Activated T-helper 1 cell treated with anti-CD3 and anti-CD28 coated beads, Interleukin-12 subunit alpha, Interleukin-12 subunit beta, Interleukin-2, Interleukin-4 antibody, amounts not matched to agents 30 ng/mL and 10 ng/mL and 1 ng/mL, durations not matched to agents 14 hours and 24 hours and 36 hours (primary cell): Measurements from ENCODE around the gene TIMM10. TPM values are rescaled to one million over a fixed set of nuclear protein-coding genes. Genes with fewer than 3 reads are reported as not detected.
"Not testable (repeated sequence)": the region's sequence is repeated elsewhere in the genome, so short reads cannot be mapped to it uniquely, and the experiment has no call there.

Experiments
- DNase-seq: peaks from one replicate; pipeline ENCODE4 v3.0.0; 2021; ENCODE audit warnings: low spot score
- H3K27ac Mint-ChIP-seq: one replicate; pipeline ENCODE4 v1.8.0; 2021; ENCODE audit warnings: mild to moderate bottlenecking, mixed read lengths
- H3K27me3 Mint-ChIP-seq: one replicate; pipeline ENCODE4 v1.8.0; 2022; ENCODE audit warnings: mild to moderate bottlenecking, moderate library complexity, mixed read lengths; ENCODE audit not compliant: insufficient read depth
- H3K36me3 Mint-ChIP-seq: one replicate; pipeline ENCODE4 v1.8.0; 2021; ENCODE audit warnings: low read depth, mixed read lengths
- H3K4me1 Mint-ChIP-seq: one replicate; pipeline ENCODE4 v1.8.0; 2021; ENCODE audit warnings: low read depth, mixed read lengths
- H3K4me3 Mint-ChIP-seq: one replicate; pipeline ENCODE4 v1.8.0; 2021; ENCODE audit warnings: mild to moderate bottlenecking, moderate library complexity, mixed read lengths
- H3K9me3 Mint-ChIP-seq: one replicate; pipeline ENCODE4 v1.8.0; 2021; ENCODE audit warnings: mixed read lengths
- intact Hi-C: fragments of 100-400 bp; cut with micrococcal nuclease; formaldehyde crosslinking; loops from one replicate; pipeline ENCODE4 v1.15.1; 2024
- total RNA-seq: library from RNA; stranded (reverse); gene quantifications from 2 replicates; pipeline ENCODE4 v1.2.3, GENCODE V29; 2022

Gene TIMM10
- total RNA-seq, 1 donor from 2014 or later: 98.2 TPM

DNA sequence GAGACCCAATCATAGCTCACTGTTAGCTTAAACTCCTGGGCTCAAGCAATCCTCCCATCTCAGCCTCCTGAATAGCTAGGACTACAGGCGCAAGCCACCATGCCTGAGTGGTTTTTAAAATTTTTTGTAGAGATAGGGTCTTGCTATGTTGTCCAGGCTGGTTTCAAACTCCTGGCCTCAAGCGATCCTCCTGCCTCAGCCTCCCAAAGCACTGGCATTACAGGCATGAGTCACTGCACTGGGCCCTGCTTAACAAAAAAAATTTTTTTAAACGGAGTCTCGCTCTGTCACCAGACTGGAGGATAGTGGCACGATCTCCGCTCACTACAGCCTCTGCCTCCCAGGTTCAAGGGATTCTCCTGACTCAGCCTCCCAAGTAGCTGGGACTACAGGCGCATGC is 3.9 kb upstream of the TIMM10 start:
- DNase-seq, H3K27ac Mint-ChIP-seq, H3K27me3 Mint-ChIP-seq, H3K9me3 Mint-ChIP-seq, H3K4me3 Mint-ChIP-seq, intact Hi-C loops: not testable (repeated sequence)
- peaks cover 14% of the 10 kb centered on the region for H3K4me1 Mint-ChIP-seq
- peaks cover 14% of the 10 kb centered on the region for H3K36me3 Mint-ChIP-seq

DNA sequence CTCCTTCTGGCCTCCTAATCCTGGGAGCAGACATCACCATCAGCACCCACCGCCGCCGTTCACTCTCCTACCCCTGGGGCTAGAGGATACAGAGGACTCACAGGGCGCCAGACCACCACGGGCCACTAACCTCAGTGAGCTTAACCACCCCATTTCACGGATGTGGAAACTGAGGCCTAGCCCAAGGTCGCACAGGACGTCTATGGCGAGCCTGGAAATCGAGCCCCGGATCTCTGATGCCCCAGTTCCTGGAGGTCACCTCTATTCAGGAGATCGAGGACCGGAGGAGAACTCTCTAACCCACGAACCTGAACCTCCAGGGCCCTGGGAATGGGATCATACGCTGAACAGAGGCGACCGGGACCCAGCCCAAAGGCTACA is 349 bp downstream of the TIMM10 start:
- H3K27ac Mint-ChIP-seq: peak overlapping the region; percentile 87
- no peaks in the 10 kb centered on the region for H3K9me3 Mint-ChIP-seq
- H3K36me3 Mint-ChIP-seq: peaks cover 14% of the 10 kb centered on the region
- peaks cover 32% of the 10 kb centered on the region for H3K4me1 Mint-ChIP-seq
- intact Hi-C loops: loop anchor here (1.0 to 2.0 kb wide), 11 partner anchors 15 to 1048 kb away; partner anchors contain the start of genes CLP1, MED19, SELENOH and SLC43A1
- H3K27me3 Mint-ChIP-seq: no peaks in the 10 kb centered on the region
- peak overlapping the region; percentile 87 for H3K4me3 Mint-ChIP-seq
- no peak for DNase-seq

DNA sequence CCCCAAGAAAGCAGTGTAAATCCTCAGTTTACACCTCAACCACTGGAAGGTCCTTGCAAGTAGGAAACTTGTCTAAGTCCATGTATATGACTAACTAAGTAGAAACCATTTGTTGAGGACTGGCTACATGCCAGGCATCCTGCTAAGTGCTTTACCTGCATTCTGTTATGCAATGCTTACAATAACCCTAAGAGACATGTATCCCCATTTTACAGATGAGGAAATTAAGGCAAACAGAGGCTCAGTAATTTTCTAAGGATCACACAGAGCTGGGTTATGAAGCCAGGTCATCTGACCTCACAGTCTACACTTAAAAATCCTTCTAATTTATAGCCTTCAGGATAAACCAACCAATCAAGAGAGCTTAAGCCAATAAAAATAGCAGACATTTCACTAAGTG is 1.5 kb downstream of the TIMM10 start:
- Mint-ChIP-seq H3K36me3 (peaks cover 21% of the 10 kb centered on the region), H3K4me3 (peak overlapping the region; percentile 48)
- intact Hi-C loops: no loop called here

DNA sequence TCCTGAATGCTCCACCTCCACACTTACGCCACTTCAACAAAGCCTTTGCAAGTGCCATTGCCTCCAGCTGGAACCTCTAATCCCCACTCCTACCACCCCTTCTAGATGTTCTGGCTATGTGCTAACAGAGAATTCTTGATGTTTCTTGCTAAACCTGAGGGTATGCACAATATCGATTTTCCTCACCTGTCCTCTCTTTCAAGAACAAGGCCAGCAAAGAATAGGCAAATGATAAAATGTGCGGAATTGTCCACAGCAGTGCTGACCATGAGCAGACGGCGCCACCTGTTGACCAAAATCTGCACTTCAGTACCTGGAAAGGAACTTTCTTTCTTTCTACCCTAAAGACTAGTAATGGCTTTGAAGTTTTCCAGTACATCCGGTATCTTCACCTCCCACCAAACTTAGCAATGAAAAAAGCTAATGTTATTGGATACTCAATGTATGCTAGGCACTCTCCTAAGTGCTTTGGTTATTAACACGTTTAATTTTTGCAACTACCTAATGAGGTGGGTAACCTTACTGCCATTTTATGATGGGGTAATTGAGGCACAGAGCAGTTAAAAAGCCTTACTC is 3.4 kb downstream of the TIMM10 start:
- H3K36me3 Mint-ChIP-seq: peaks cover 17% of the 10 kb centered on the region
- H3K27me3 Mint-ChIP-seq: no peaks in the 10 kb centered on the region
- intact Hi-C loops: loop anchor here (1.0 kb wide), 3 partner anchors 34 to 182 kb away; no protein-coding TSS in a partner anchor
- H3K4me1 Mint-ChIP-seq: peaks cover 31% of the 10 kb centered on the region
- no peaks in the 10 kb centered on the region for H3K9me3 Mint-ChIP-seq
- DNase-seq: peak; percentile 50
- H3K4me3 Mint-ChIP-seq: no peak overlapping the region
- no peak overlapping the region for H3K27ac Mint-ChIP-seq

More for the DNA sequence above, 1.5 kb downstream of the TIMM10 start:
- Mint-ChIP-seq H3K27me3 (no peaks in the 10 kb centered on the region), H3K9me3 (no peaks in the 10 kb centered on the region), H3K4me1 (peaks cover 32% of the 10 kb centered on the region), H3K27ac (no peak overlapping the region)
- no peak for DNase-seq

DNA sequence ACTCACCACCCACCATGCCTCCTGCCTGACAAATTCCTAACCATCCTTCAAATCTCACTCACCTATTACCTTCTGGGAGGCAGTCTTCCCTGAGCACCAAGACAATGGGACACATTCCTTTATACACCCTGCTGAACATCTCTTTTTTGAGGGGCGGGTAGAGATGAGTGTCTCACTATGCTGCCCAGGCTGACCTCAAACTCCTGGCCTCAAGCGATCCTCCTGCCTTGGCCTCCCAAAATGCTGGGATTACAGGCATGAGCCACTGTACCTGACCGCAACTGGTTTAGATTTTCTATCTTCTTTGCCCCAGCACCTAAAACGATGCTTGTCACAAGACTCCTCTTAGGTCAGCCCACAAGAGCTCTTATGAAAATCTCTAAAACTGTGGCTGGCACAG is 7.1 kb downstream of the TIMM10 start:
- DNase-seq: no peak
- H3K27ac Mint-ChIP-seq: no peak overlapping the region
- H3K4me3 Mint-ChIP-seq: no peak overlapping the region
- intact Hi-C loops: no loop called here
- H3K4me1 Mint-ChIP-seq: peaks cover 14% of the 10 kb centered on the region
- H3K36me3 Mint-ChIP-seq: peaks cover 17% of the 10 kb centered on the region
- no peaks in the 10 kb centered on the region for H3K27me3 Mint-ChIP-seq
- H3K9me3 Mint-ChIP-seq: no peaks in the 10 kb centered on the region

DNA sequence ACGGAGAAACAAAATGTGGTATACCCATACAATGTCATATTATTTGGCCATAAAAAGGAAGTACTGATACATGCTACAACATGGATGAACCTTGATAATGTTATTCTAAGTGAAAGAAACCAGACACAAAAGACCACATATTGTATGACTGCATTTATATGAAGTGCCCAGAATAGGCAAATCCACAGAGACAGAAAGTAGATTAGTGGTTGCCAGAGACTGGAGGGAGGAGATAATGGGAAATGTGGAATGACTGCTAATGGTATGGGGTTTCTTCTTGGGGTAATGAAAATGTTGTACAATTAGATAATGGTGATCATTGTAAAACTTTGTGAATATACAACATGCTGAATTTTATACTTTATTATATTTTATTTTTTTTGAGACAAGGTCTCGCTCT is 9.4 kb downstream of the TIMM10 start:
- Mint-ChIP-seq H3K4me1 (peaks cover 1% of the 10 kb centered on the region), H3K9me3 (no peaks in the 10 kb centered on the region), H3K27ac (no peak overlapping the region), H3K27me3 (peaks cover 4% of the 10 kb centered on the region), H3K36me3 (peaks cover 7% of the 10 kb centered on the region), H3K4me3 (no peak overlapping the region)
- intact Hi-C loops: no loop called here
- DNase-seq: no peak

DNA sequence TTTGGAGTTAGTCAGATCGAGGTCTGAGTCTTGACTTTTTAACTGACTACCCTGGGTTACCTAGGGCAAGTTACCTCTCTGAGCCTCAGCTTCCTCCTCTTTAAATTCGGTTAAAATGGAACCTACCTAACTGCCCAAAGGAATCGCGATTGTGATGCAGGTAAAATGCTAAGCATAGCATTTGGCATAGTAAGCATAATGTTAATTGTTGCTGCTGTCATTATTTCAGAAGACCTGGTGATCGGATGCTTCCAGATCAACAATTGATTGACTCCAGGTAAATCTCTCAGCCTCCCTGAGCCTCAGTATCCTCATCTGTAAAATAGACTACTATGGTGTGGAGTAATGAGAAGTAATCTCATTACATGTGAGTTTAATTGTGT is 14.5 kb downstream of the TIMM10 start:
- Mint-ChIP-seq H3K9me3 (no peaks in the 10 kb centered on the region), H3K4me1 (peaks cover 17% of the 10 kb centered on the region), H3K27me3 (peaks cover 4% of the 10 kb centered on the region), H3K36me3 (no peaks in the 10 kb centered on the region), H3K27ac (peak overlapping the region; percentile 83), H3K4me3 (peak overlapping the region; percentile 99)
- DNase-seq: no peak
- intact Hi-C loops: no loop called here

DNA sequence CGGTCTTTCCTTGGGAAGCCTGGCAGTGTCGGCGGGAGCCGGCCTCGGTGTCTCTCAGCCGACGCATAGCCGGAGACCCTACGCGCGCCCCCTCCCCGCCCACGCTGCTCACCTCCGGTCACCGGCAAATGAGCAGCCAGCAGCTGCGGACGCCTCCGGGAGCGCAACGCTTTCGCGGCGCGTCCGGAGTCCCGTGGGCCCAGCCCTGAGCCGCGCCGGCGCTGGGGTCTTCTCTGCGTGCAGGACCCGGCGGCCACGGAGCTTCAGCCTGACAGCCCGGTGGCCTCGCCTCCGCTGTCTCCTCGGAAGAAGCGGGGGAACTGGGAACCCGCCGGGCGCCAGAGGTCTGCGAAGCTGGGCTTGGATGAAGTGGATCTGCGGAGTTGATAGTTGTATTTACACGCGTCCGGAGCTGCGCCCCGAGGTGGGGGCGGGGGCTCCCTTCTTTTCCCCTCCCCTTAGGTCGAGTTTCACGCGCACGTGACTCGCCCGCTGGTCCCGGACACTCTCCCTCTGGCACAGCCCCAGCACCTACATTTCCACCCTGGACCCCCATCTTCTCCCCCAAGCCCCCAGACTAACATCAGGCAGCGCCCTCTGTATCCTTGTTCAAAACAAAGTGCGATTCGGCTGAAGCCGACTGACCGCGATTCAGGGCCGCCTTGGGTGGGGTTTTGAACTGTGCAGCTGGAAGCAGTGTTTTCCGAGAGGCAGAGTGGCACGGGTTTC is 15.1 kb downstream of the TIMM10 start, which contains the start of gene SLC43A1:
Gene SLC43A1 (minus strand): TSS at position 371 of the 729 bp plus-strand sequence. CDS start 1,591 bp downstream, outside the sequence.
- H3K27me3 Mint-ChIP-seq: peaks cover 4% of the 10 kb centered on the region
- no peaks in the 10 kb centered on the region for H3K36me3 Mint-ChIP-seq
- H3K9me3 Mint-ChIP-seq: no peaks in the 10 kb centered on the region
- intact Hi-C loops: loop anchor here (1.0 kb wide), 1 partner anchor 15 kb away; the partner anchor contains the start of gene TIMM10
- H3K4me3 Mint-ChIP-seq: peak within 1 kb of the TSS; percentile 99
- peaks cover 17% of the 10 kb centered on the region for H3K4me1 Mint-ChIP-seq
- peak within 1 kb of the TSS; percentile 94 for H3K27ac Mint-ChIP-seq
- peak; percentile 9 for DNase-seq

DNA sequence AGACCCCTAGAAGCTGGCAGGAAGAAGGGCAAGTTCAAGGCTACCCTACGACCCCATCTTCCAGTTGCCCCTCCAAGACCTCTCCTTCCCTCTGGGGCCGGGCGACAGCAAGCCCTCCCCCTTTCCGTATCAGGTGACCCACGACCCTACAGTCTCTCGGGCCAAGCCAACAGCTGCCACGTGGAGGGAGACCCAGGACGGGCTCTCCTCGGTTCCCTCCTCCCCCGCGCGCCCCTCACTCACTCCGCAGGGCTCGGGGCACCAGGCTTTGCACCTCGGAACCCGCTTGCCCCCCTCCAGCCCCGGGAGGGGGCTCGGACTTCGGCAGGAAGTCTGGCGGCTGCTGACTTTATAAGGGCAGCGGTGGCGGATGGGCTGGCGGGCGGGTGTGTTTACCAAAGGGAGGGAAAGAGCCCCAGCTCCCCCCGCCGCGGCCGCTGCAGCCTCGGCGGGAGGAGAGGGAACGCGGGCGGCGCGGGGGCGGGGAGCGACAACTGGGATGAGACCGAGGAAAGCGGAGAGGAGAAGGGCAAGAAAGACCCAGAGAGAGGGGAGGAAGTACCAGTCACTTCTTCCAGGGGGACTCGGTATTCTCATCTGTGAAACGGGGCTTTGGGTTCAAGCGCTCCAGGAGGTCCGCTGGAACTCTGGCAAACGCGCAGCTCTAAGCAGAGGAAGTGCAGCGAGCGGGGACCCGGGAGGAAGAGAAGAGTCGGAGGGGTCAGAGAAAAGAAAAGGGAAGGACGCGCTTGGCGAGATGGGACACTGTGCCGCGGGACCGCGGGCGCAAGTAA is 15.8 kb downstream of the TIMM10 start:
- Mint-ChIP-seq H3K36me3 (no peaks in the 10 kb centered on the region), H3K27me3 (peaks cover 4% of the 10 kb centered on the region), H3K9me3 (no peaks in the 10 kb centered on the region), H3K4me1 (peaks cover 17% of the 10 kb centered on the region), H3K4me3 (peak overlapping the region; percentile 99), H3K27ac (peak overlapping the region; percentile 94)
- peak; percentile 39 for DNase-seq
- intact Hi-C loops: loop anchor here (1.0 to 5.0 kb wide), 4 partner anchors 15 to 52 kb away; partner anchors contain the start of genes RTN4RL2 and TIMM10

DNA sequence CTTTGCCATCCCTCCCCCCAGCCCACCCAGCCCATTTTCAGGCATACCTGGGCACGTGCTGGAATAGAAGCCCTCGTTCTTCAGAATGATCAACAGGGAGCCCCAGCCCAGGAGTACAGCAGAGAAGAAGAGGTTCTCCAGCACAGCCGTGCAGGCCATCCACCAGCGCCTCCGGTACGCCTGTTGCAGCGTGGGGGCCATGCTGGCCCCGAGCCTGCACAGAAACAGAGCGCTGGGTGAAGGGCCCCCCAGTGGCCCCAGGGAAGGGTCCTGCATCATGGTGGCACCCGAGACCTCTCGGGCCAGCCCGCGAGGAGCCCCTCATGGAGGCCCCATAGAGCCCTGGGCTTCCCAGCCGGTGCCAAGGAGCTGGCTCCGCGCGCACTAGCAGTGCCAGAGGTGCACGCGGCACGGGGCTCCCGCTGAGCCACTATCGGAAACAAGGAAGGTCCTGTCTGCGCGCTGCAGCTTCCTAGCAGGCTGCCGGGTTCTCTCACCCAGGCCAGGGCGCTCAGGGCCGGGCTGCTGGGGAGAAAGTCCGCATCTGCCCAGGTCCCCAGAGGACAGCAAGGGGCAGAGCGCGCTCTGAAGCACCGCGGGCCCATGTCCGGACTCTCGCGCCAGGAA is 16.5 kb downstream of the TIMM10 start:
- Mint-ChIP-seq H3K27me3 (peaks cover 4% of the 10 kb centered on the region), H3K4me1 (peaks cover 17% of the 10 kb centered on the region), H3K36me3 (peaks cover 1% of the 10 kb centered on the region), H3K4me3 (peak overlapping the region; percentile 99), H3K27ac (peak overlapping the region; percentile 29), H3K9me3 (no peaks in the 10 kb centered on the region)
- DNase-seq: no peak
- intact Hi-C loops: loop anchor here (1.0 to 5.0 kb wide), 3 partner anchors 15 to 52 kb away; partner anchors contain the start of gene RTN4RL2

DNA sequence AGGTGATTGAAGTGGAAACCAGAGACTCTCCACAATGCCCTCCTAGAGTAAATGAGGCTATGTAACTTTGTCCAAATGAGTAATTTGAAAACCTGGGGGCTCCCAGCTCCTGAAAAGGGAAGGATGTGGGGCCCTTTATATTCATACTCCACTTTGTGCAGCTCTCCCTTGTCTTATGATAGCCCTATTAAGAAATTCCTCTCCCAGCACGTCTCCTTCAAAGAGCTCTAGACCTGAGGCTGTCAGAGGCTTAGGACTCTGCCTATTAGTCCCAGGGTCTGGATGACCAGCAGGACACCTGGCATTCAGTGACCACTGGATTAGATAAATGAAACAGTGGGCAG is 17.1 kb downstream of the TIMM10 start:
- Mint-ChIP-seq H3K9me3 (no peaks in the 10 kb centered on the region), H3K27me3 (peaks cover 4% of the 10 kb centered on the region), H3K36me3 (peaks cover 1% of the 10 kb centered on the region), H3K4me1 (peaks cover 17% of the 10 kb centered on the region), H3K4me3 (peak overlapping the region; percentile 79), H3K27ac (no peak overlapping the region)
- DNase-seq: no peak
- intact Hi-C loops: loop anchor here (5.0 kb wide), 1 partner anchor 51 kb away; the partner anchor contains the start of gene RTN4RL2

DNA sequence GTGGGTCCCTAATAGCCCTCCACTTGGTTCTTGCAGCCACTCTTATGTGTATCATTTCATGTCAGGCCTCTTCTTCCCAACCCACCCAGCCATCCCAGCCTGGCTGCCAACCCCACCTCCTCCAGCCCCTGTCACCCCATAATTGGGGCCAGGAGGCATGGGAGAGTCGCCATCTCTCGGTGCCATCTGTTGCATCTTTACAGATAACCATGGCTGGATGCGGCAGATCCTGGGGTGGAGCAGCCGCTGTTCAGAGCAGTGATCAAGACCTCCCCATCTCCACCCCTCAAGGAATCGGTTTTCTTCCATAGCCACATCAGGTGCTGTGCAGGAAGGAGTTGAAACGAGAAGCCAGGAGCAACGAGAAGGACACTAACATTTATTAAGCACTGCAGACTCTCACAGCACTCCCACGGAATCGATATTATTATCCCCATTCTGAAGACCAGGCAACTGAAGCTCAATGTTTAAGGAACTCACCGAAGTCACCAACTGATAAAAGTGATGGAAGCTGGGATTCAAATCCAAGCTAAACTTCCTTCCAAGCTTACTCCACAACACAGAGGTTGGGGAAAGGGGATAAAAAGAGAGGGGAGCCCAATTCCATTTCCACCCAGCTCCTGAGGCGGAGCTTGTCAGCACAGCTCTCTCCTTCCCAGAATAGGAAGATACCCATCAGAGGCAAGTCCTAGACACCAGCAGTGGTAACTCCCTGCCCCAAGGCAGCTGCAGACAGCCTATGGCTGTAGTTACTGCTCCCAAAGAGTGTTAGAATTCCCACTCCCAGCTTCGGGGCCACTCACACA is 17.7 kb downstream of the TIMM10 start:
- peak overlapping the region; percentile 79 for H3K4me3 Mint-ChIP-seq

More for the DNA sequence above, 17.7 kb downstream of the TIMM10 start:
- no peaks in the 10 kb centered on the region for H3K9me3 Mint-ChIP-seq
- H3K27ac Mint-ChIP-seq: peak overlapping the region; percentile 58
- H3K36me3 Mint-ChIP-seq: peaks cover 1% of the 10 kb centered on the region
- peaks cover 4% of the 10 kb centered on the region for H3K27me3 Mint-ChIP-seq
- peaks cover 17% of the 10 kb centered on the region for H3K4me1 Mint-ChIP-seq
- no peak for DNase-seq
- intact Hi-C loops: loop anchor here (5.0 kb wide), 1 partner anchor 51 kb away; the partner anchor contains the start of gene RTN4RL2
